Astrocyte of the spinal cord (primary cell): ENCODE results near the gene MEF2A.
"Not testable (repeated sequence)": the region's sequence is repeated elsewhere in the genome, so short reads cannot be mapped to it uniquely, and the experiment has no call there.

Experiments
- DNase-seq: peaks from one replicate; pipeline ENCODE4 v3.0.0; 2011; ENCODE audit warnings: low read depth, low spot score
- H3K4me3 ChIP-seq: 2 replicates; pipeline ENCODE4 v1.5.1; 2011; ENCODE audit warnings: low read depth, mild to moderate bottlenecking, low read length, moderate library complexity
- in situ Hi-C: cut with HindIII; loops from 2 replicates; pipeline ENCODE4 v1.10.0; 2017; ENCODE audit warnings: low sequenced_read_pairs
- TF ChIP-seq, protein P1 (sequence below): IDR thresholded peaks from 2 replicates; pipeline ENCODE4 v1.5.1; 2012; ENCODE audit warnings: low read depth, mild to moderate bottlenecking, low read length, inconsistent platforms

Gene MEF2A

GRCh38 chr15:99662903-99663302 lies 97.1 kb downstream of the MEF2A start:
- no peak for DNase-seq
- H3K4me3 ChIP-seq: no peak overlapping the region
- in situ Hi-C loops: no loop called here
- TF ChIP-seq, protein P1, sequence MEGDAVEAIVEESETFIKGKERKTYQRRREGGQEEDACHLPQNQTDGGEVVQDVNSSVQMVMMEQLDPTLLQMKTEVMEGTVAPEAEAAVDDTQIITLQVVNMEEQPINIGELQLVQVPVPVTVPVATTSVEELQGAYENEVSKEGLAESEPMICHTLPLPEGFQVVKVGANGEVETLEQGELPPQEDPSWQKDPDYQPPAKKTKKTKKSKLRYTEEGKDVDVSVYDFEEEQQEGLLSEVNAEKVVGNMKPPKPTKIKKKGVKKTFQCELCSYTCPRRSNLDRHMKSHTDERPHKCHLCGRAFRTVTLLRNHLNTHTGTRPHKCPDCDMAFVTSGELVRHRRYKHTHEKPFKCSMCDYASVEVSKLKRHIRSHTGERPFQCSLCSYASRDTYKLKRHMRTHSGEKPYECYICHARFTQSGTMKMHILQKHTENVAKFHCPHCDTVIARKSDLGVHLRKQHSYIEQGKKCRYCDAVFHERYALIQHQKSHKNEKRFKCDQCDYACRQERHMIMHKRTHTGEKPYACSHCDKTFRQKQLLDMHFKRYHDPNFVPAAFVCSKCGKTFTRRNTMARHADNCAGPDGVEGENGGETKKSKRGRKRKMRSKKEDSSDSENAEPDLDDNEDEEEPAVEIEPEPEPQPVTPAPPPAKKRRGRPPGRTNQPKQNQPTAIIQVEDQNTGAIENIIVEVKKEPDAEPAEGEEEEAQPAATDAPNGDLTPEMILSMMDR: no peak

GRCh38 chr15:99666073-99666472 lies 100.3 kb downstream of the MEF2A start:
- in situ Hi-C loops, H3K4me3 ChIP-seq, DNase-seq: not testable (repeated sequence)

DNA sequence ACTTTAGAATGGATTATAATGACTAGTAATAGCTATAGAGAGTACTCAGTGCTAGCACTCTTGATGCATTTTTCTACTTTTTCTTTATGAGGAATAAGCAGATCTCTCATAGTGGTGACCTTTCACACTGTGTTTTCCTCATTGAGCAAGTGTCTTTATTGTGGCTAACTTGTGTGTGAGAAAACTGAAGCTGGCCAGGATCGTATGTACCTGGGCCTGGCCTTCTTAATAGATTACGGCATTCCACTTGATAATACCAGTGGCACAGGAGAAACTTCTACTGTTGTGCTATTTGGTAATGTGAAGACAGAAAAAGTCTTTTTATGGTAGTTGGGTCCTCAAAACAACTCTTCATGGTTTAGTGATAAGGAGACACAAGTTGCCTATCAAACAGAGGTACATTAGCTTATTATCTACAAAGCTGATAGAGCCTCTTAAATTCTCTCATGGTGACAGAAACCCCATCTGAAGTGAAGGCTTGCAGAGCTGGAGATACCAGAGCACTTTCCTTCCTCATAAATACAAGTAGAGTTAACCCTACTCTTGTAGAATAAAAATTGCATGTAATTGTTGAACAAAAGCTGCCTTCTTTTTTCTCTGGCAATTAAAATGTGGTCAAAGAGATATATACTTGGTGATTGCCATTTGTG lies 102.9 kb downstream of the MEF2A start:
- no peak overlapping the region for H3K4me3 ChIP-seq
- TF ChIP-seq, protein P1: no peak
- in situ Hi-C loops: no loop called here
- DNase-seq: no peak

DNA sequence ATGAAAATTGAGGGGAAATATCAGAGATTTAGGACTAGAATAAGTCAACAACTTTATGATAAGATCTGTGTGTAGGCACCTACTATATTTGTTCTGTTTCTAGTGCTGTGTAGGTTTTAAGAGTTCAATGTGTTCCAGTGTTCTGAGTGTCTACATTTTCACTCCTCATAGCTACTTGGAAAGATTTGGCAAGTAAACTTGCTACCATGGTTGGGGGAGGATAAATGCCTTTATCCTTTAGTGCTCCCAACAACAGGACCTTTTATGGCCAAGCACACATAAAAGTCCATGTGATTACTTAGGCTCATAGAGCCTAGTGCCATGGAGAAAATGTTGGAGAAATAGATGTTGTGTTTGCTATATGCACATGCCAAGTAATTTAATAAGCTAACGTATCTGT lies 103.5 kb downstream of the MEF2A start:
- DNase-seq: no peak
- H3K4me3 ChIP-seq: no peak overlapping the region
- TF ChIP-seq, protein P1: no peak
- in situ Hi-C loops: no loop called here

GRCh38 chr15:99671926-99672635 lies 106.3 kb downstream of the MEF2A start:
- in situ Hi-C loops: no loop called here
- TF ChIP-seq, protein P1: no peak
- no peak overlapping the region for H3K4me3 ChIP-seq
- DNase-seq: no peak

DNA sequence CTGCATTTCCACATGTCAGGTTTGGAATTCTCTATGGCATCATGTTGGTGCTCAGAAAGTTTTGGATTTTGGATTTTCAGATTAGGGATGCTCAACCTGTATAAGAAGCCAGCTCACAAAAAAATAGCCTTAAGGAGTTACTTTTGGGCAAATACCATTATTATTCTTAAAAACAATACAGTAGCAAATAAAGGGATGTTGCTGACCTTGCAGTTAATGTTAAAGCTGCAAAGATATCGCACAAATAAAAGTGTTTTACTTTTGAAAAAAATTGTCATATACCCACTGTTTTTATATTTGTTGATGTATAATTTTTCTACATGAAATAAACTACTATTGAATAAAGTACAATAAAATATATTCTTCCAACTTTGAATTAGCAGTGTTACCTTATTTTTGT lies 107.3 kb downstream of the MEF2A start:
- TF ChIP-seq, protein P1: no peak
- no peak for DNase-seq
- in situ Hi-C loops: no loop called here
- no peak overlapping the region for H3K4me3 ChIP-seq

GRCh38 chr15:99674279-99674678 lies 108.5 kb downstream of the MEF2A start:
- TF ChIP-seq, protein P1: no peak
- in situ Hi-C loops: no loop called here
- no peak for DNase-seq
- no peak overlapping the region for H3K4me3 ChIP-seq
